ENCODE measurements around the gene CSAG1.
"Not testable (repeated sequence)": the region's sequence is repeated elsewhere in the genome, so short reads cannot be mapped to it uniquely, and the experiment has no call there.

DNA sequence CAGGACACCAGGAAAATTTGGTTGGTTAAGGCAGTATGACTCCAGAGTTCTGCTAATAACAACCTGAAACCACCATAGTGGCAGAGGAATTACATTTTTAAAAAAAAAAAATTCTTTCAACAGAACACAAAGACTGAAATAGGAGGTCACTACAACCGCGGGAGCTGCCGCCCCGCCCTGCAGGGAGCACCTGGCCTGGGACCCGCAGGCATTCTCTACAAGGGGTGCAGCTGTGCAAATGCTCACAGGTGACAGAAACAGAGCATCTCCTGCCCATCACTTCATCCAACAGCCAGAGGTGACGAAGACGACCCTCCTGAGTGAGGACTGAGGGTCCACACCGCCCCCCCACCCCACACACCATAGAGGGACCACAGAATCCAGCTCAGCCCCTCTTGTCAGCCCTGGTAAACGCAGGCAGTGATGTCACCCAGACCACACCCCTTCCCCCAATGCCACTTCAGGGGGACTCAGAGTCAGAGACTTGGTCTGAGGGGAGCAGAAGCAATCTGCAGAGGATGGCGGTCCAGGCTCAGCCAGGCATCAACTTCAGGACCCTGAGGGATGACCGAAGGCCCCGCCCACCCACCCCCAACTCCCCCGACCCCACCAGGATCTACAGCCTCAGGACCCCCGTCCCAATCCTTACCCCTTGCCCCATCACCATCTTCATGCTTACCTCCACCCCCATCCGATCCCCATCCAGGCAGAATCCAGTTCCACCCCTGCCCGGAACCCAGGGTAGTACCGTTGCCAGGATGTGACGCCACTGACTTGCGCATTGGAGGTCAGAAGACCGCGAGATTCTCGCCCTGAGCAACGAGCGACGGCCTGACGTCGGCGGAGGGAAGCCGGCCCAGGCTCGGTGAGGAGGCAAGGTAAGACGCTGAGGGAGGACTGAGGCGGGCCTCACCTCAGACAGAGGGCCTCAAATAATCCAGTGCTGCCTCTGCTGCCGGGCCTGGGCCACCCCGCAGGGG lies 35.3 kb downstream of the CSAG1 start, which contains the start of gene MAGEA3:
- TF ChIP-seq, protein P1, sequence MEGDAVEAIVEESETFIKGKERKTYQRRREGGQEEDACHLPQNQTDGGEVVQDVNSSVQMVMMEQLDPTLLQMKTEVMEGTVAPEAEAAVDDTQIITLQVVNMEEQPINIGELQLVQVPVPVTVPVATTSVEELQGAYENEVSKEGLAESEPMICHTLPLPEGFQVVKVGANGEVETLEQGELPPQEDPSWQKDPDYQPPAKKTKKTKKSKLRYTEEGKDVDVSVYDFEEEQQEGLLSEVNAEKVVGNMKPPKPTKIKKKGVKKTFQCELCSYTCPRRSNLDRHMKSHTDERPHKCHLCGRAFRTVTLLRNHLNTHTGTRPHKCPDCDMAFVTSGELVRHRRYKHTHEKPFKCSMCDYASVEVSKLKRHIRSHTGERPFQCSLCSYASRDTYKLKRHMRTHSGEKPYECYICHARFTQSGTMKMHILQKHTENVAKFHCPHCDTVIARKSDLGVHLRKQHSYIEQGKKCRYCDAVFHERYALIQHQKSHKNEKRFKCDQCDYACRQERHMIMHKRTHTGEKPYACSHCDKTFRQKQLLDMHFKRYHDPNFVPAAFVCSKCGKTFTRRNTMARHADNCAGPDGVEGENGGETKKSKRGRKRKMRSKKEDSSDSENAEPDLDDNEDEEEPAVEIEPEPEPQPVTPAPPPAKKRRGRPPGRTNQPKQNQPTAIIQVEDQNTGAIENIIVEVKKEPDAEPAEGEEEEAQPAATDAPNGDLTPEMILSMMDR (conservative IDR thresholded peaks at IDR 0.05; ENCODE audit: low read length), result not testable (repeated sequence)
- not testable (repeated sequence) for TF ChIP-seq EZH2phosphoT487 (IDR thresholded peaks at IDR 0.05; ENCODE audit: borderline replicate concordance, low read depth, low read length)

All from OCI-LY7 (cell line).